H1 (cell line): ENCODE data around the gene MACF1.

Experiments used
- CTCF ChIP-seq, 3 experiments: IDR thresholded peaks; 1 replicate in 2 of 3; 2 replicates in 1 of 3; pipeline versions ENCODE4 v1.5.1 to v1.6.1; 2011; ENCODE audit warnings: low read length in 3 of 3, mild to moderate bottlenecking in 3 of 3, inconsistent platforms in 2 of 3, low read depth in 1 of 3, moderate library complexity in 1 of 3; ENCODE audit not compliant: insufficient read depth in 1 of 3; ENCODE audit errors: control extremely low read depth in 1 of 3
- EZH2 ChIP-seq: fragments of 200-600 bp; sonication (generic); IDR thresholded peaks from 2 replicates; pipeline ENCODE4 v1.7.1; 2012; ENCODE audit warnings: low read depth, mild to moderate bottlenecking, moderate library complexity, low read length, inconsistent platforms; ENCODE audit not compliant: severe bottlenecking

- TF ChIP-seq EZH2 (no peak), CTCF (IDR thresholded peaks at IDR 0.05; ENCODE audit: control extremely low read depth in 1 of 3, insufficient read depth in 1 of 3, low read depth in 1 of 3, low read length in 3 of 3) (no peak)
These were observed 43.8 kb upstream of the MACF1 start for GRCh38 chr1:39160703-39161102.
